Neural cell (in vitro differentiated cells): ENCODE measurements around the gene TLX2. TPM values are rescaled to one million over a fixed set of nuclear protein-coding genes. Genes with fewer than 3 reads are reported as not detected.

ENCODE experiments used
- H2AFZ ChIP-seq: fragments of 200-600, 300-800 bp; sonication (generic), shearing (Covaris generic); 2 replicates; pipeline ENCODE4 v1.6.0; 2014; ENCODE audit warnings: low read depth, mild to moderate bottlenecking, antibody characterized with exemption, low read length, moderate library complexity
- H3F3A ChIP-seq: fragments of 200-600 bp; shearing (Covaris generic); 2 replicates; pipeline ENCODE4 v1.6.1; 2016; ENCODE audit warnings: mild to moderate bottlenecking, moderate library complexity, mixed read lengths, antibody characterized with exemption, low read length; ENCODE audit not compliant: insufficient read depth, poor library complexity, severe bottlenecking
- H3K27ac ChIP-seq: fragments of 200-600, 300-800 bp; sonication (generic), shearing (Covaris generic); 2 replicates; pipeline ENCODE4 v1.5.1; 2014; ENCODE audit warnings: mild to moderate bottlenecking, low read length, moderate library complexity
- H3K27me3 ChIP-seq: fragments of 300-800, 200-600 bp; sonication (generic), shearing (Covaris generic); 2 replicates; pipeline ENCODE4 v1.6.0; 2014; ENCODE audit warnings: mild to moderate bottlenecking, low read depth, low read length, moderate library complexity; ENCODE audit not compliant: insufficient read depth
- H3K36me3 ChIP-seq: fragments of 300-800, 200-600 bp; sonication (generic), shearing (Covaris generic); 2 replicates; pipeline ENCODE4 v1.5.1; 2014; ENCODE audit warnings: mild to moderate bottlenecking, antibody characterized with exemption, low read length, moderate library complexity; ENCODE audit not compliant: insufficient read depth
- H3K4me2 ChIP-seq: fragments of 300-800, 200-600 bp; sonication (generic), shearing (Covaris generic); 2 replicates; pipeline ENCODE4 v1.6.0; 2014; ENCODE audit warnings: mild to moderate bottlenecking, low read length
- H3K4me3 ChIP-seq: fragments of 300-800, 200-600 bp; sonication (generic), shearing (Covaris generic); 2 replicates; pipeline ENCODE4 v1.5.1; 2014; ENCODE audit warnings: mild to moderate bottlenecking, low read length, moderate library complexity
- H3K79me2 ChIP-seq: fragments of 200-600 bp; shearing (Covaris generic); replicated peaks from 2 replicates; pipeline ENCODE4 v1.6.0; 2014; ENCODE audit warnings: mild to moderate bottlenecking, low read length, moderate library complexity; ENCODE audit not compliant: insufficient read depth
- H3K9ac ChIP-seq: fragments of 300-800, 200-600 bp; sonication (generic), shearing (Covaris generic); 2 replicates; pipeline ENCODE4 v1.6.1; 2016; ENCODE audit warnings: mild to moderate bottlenecking, low read length, mixed read lengths
- H3K9me2 ChIP-seq: fragments of 200-600 bp; shearing (Covaris generic); 2 replicates; pipeline ENCODE4 v1.6.1; 2016; ENCODE audit warnings: mild to moderate bottlenecking, low read length, mixed read lengths; ENCODE audit not compliant: insufficient read depth
- H3K9me3 ChIP-seq: fragments of 200-600, 300-800 bp; sonication (generic), shearing (Covaris generic); 2 replicates; pipeline ENCODE4 v1.6.1; 2016; ENCODE audit warnings: mild to moderate bottlenecking, mixed run types, low read length, moderate library complexity, mixed read lengths
- H4K20me1 ChIP-seq: fragments of 200-600 bp; shearing (Covaris generic); 2 replicates; pipeline ENCODE4 v1.6.1; 2016; ENCODE audit warnings: mild to moderate bottlenecking, mixed run types; ENCODE audit not compliant: insufficient read depth
- CTCF ChIP-seq: fragments of 450-650 bp; IDR thresholded peaks from 2 replicates; pipeline ENCODE4 v1.5.1; 2014; ENCODE audit warnings: antibody characterized with exemption, mild to moderate bottlenecking, moderate library complexity; ENCODE audit not compliant: poor library complexity, severe bottlenecking
- EP300 ChIP-seq: fragments of 450-650 bp; conservative IDR thresholded peaks from 2 replicates; pipeline ENCODE4 v1.6.1; 2014; ENCODE audit warnings: antibody characterized with exemption, mild to moderate bottlenecking, moderate library complexity; ENCODE audit not compliant: poor library complexity, severe bottlenecking
- EZH2 ChIP-seq: fragments of 200-600, 300-800 bp; shearing (Covaris generic), sonication (generic); IDR thresholded peaks from 2 replicates; pipeline ENCODE4 v1.6.1; 2014; ENCODE audit warnings: antibody characterized with exemption, low read length, borderline replicate concordance, mild to moderate bottlenecking; ENCODE audit not compliant: insufficient read depth, poor library complexity, severe bottlenecking
- MXI1 ChIP-seq: fragments of 450-650 bp; conservative IDR thresholded peaks from 2 replicates; pipeline ENCODE4 v1.6.1; 2014; ENCODE audit warnings: antibody characterized with exemption, mild to moderate bottlenecking; ENCODE audit not compliant: poor library complexity, severe bottlenecking
- POLR2AphosphoS5 ChIP-seq: IDR thresholded peaks from 2 replicates; pipeline ENCODE4 v1.6.1; 2012
- RAD21 ChIP-seq: fragments of 450-650 bp; conservative IDR thresholded peaks from 2 replicates; pipeline ENCODE4 v1.6.1; 2014; ENCODE audit warnings: antibody characterized with exemption, mild to moderate bottlenecking, moderate library complexity
- REST ChIP-seq: IDR thresholded peaks from 2 replicates; pipeline ENCODE4 v1.6.1; 2012; ENCODE audit warnings: borderline replicate concordance
- SMC3 ChIP-seq: fragments of 450-650 bp; conservative IDR thresholded peaks from 2 replicates; pipeline ENCODE4 v1.6.1; 2014; ENCODE audit warnings: antibody characterized with exemption, mild to moderate bottlenecking, moderate library complexity; ENCODE audit not compliant: poor library complexity
- TAF1 ChIP-seq: IDR thresholded peaks from 2 replicates; pipeline ENCODE4 v1.6.1; 2012; ENCODE audit warnings: low read depth
- polyA plus RNA-seq: library from polyadenylated mRNA; depleted of rRNA; stranded (reverse); fragments of >200 nt; gene quantifications from 2 replicates; pipeline ENCODE4 v1.2.3, GENCODE V29; 2014

TLX2 gene
- polyA plus RNA-seq, 1 donor from 2014 or later = not detected

- Histone ChIP-seq H3K9me3 (no peaks in the 10 kb centered on the region), H3K79me2 (no peaks in the 10 kb centered on the region), H4K20me1 (no peaks in the 10 kb centered on the region), H3K4me3 (peak overlapping the region; percentile 55), H3K36me3 (no peaks in the 10 kb centered on the region), H3K27ac (no peak overlapping the region), H3K27me3 (peaks cover 37% of the 10 kb centered on the region), H3K4me2 (no peak overlapping the region), H2AFZ (no peak overlapping the region), H3F3A (no peaks in the 10 kb centered on the region), H3K9me2 (no peaks in the 10 kb centered on the region), H3K9ac (no peak overlapping the region)
- no peak for TF ChIP-seq MXI1
- no peak for TF ChIP-seq RAD21
- TF ChIP-seq EZH2 = no peak
- TF ChIP-seq REST = no peak
- no peak for TF ChIP-seq TAF1
- TF ChIP-seq SMC3 = no peak
- TF ChIP-seq CTCF = no peak
- TF ChIP-seq EP300 = no peak
- TF ChIP-seq POLR2AphosphoS5 = no peak
Measured at GRCh38 chr2:74548900-74549826, 34.9 kb downstream of the TLX2 start.

- H4K20me1 ChIP-seq = no peaks in the 10 kb centered on the region
- H3F3A ChIP-seq = no peaks in the 10 kb centered on the region
- H2AFZ ChIP-seq = no peak overlapping the region
- H3K4me2 ChIP-seq = no peak overlapping the region
- H3K4me3 ChIP-seq = no peak overlapping the region
- H3K9me3 ChIP-seq = no peaks in the 10 kb centered on the region
- H3K9me2 ChIP-seq = no peaks in the 10 kb centered on the region
- H3K27ac ChIP-seq = no peak overlapping the region
- H3K79me2 ChIP-seq = no peaks in the 10 kb centered on the region
- TF ChIP-seq TAF1 (no peak), MXI1 (no peak), SMC3 (no peak), REST (no peak)
- no peaks in the 10 kb centered on the region for H3K36me3 ChIP-seq
- H3K9ac ChIP-seq = no peak overlapping the region
- peaks cover 47% of the 10 kb centered on the region for H3K27me3 ChIP-seq
Measured at GRCh38 chr2:74550231-74550630, 36.0 kb downstream of the TLX2 start.
